ENCODE measurements around the gene MAP4. TPM values are rescaled to one million over a fixed set of nuclear protein-coding genes. Genes with fewer than 3 reads are reported as not detected.

The MAP4 gene
- total RNA-seq, 1 experiment from 2014 or later = 108 TPM

DNA sequence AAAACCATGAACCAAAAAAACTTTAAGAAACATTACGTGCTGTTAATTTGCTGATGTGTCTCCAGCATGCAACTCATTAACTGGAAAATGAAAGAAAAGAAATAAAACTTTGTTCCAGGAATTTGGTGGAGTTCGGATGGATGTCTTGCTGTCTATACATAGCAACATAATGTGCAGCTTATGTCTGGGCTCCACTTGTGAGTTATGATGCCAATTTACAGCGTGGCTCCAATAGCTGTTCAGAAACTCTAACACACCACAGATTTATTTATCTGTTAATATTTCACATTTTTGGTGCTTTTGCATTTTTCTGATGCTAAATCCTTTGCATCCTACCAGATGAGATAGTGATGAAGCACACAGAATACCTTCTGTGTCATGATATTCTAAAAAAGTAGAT, 45.1 kb downstream of the MAP4 start:
- no peaks in the 10 kb centered on the region for H3K27me3 ChIP-seq (ENCODE audit: low read length)
- no peaks in the 10 kb centered on the region; the same call in 1 of the 2 replicates for H3K36me3 ChIP-seq (ENCODE audit: low read depth, low read length)
- POLR2A ChIA-PET (ENCODE audit: unreplicated experiment) = no interaction called here
- intact Hi-C loops (cut with micrococcal nuclease) = no loop called here
- CTCF ChIA-PET = no interaction called here
- H3K27ac ChIP-seq (ENCODE audit: low read length) = no peak overlapping the region
- BruUV-seq (replicated peaks) = no TSS peak
- no peaks in the 10 kb centered on the region for H3K9me2 ChIP-seq (replicated peaks; ENCODE audit: low read length)
- H3K9ac ChIP-seq (ENCODE audit: low read length) = no peak overlapping the region
- TF ChIP-seq CTCF (conservative IDR thresholded peaks at IDR 0.05; ENCODE audit: low read depth, low read length) (no peak), EZH2 (IDR thresholded peaks at IDR 0.05; ENCODE audit: low read length, unreplicated experiment) (no peak), EZH2phosphoT487 (IDR thresholded peaks at IDR 0.05; ENCODE audit: borderline replicate concordance, low read length) (no peak)
- no peaks in the 10 kb centered on the region; the same call in 1 of the 2 replicates for H3K79me2 ChIP-seq (ENCODE audit: low read length)
- no peaks in the 10 kb centered on the region for H3F3A ChIP-seq (ENCODE audit: low read length, unreplicated experiment)
- no peaks in the 10 kb centered on the region for H3K4me1 ChIP-seq (ENCODE audit: insufficient read depth, low read length)
- H3K4me2 ChIP-seq (ENCODE audit: low read length) = no peak overlapping the region
- DNase-seq = no peak
- H3K4me3 ChIP-seq (ENCODE audit: low read length) = no peak overlapping the region
- no peak for ATAC-seq
- H4K20me1 ChIP-seq (ENCODE audit: low read length) = no peaks in the 10 kb centered on the region
- no peak overlapping the region for H2AFZ ChIP-seq (ENCODE audit: low read length)
- no peaks in the 10 kb centered on the region for H3K9me3 ChIP-seq (ENCODE audit: low read length)

DNA sequence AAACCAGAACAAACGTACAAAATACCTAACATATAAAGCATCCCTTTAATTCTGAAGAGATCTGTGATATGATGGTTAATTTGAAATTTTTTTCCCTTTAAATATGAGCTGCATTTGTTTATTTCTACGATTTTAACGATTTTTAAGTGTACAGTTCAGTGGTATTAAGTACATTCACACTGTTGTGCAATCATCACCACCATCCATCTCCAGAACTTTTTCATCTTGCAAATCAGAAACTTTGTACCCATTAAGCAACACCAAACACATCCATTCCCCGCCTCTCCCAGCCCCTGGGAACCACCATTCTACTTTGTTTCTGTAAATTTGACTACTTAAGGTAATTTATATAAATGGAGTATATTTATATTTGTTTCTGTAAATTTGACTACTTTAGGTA, 51.5 kb downstream of the MAP4 start:
- no peak for DNase-seq
- Histone ChIP-seq H3F3A (ENCODE audit: low read length, unreplicated experiment) (no peaks in the 10 kb centered on the region), H3K9ac (ENCODE audit: low read length) (no peak overlapping the region), H3K9me3 (ENCODE audit: low read length) (no peaks in the 10 kb centered on the region), H2AFZ (ENCODE audit: low read length) (no peak overlapping the region), H3K4me3 (ENCODE audit: low read length) (no peak overlapping the region), H3K4me2 (ENCODE audit: low read length) (no peak overlapping the region), H3K36me3 (ENCODE audit: low read depth, low read length) (no peaks in the 10 kb centered on the region; the same call in 1 of the 2 replicates), H3K4me1 (ENCODE audit: insufficient read depth, low read length) (peaks cover 6% of the 10 kb centered on the region; the same call in 1 of the 2 replicates), H4K20me1 (ENCODE audit: low read length) (no peaks in the 10 kb centered on the region), H3K79me2 (ENCODE audit: low read length) (no peaks in the 10 kb centered on the region; the same call in 1 of the 2 replicates), H3K9me2 (replicated peaks; ENCODE audit: low read length) (no peaks in the 10 kb centered on the region), H3K27ac (ENCODE audit: low read length) (no peak overlapping the region), H3K27me3 (ENCODE audit: low read length) (no peaks in the 10 kb centered on the region)
- POLR2A ChIA-PET (ENCODE audit: unreplicated experiment) = no interaction called here
- BruUV-seq (replicated peaks) = no TSS peak
- ATAC-seq = no peak
- intact Hi-C loops (cut with micrococcal nuclease) = no loop called here
- TF ChIP-seq EZH2 (IDR thresholded peaks at IDR 0.05; ENCODE audit: low read length, unreplicated experiment) (no peak), CTCF (conservative IDR thresholded peaks at IDR 0.05; ENCODE audit: low read depth, low read length) (no peak), EZH2phosphoT487 (IDR thresholded peaks at IDR 0.05; ENCODE audit: borderline replicate concordance, low read length) (no peak)
- CTCF ChIA-PET = interaction anchor here (1.1 kb wide), 1 partner anchor 187 kb away, joined by 4 read pairs; no protein-coding TSS in a partner anchor

DNA sequence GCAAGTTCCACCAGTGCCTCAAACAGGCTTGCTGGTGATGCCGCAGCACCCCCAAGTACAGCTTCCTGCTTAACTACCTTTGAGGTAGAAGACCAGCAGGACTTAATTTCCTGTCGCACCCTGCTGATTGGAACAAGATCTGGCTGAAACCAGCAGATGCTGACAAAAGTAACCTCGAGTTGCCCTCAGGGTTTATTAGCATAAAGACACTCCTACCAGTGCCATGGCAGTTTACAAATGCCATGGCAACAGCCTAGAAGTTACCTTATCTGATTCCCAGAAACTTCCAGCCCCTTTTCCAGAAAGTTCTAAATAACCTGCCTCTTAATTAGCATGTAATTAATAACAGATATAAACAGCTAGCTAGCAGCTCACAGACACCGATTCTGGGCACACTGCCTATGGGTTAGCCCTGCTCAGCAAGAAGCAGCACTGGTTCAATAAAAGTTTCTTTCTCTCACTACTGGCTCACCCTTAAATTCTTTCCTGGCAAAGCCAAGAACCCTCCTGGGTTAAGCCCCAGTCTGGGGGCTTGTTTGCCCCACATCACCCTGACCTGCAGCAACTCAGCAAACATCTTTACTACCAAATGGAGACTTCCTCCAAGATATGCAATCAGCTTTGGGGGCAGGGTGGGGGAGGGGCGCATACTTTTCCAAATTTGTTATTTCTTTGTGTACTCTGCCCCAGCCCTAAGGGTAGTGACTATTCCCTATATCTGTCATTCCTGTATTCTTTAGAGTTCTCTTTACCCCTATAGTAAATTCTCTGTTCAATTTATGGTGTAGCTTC, 54.2 kb downstream of the MAP4 start:
- DNase-seq (peak; percentile 14), ATAC-seq (no peak)
- H3K36me3 ChIP-seq (ENCODE audit: low read depth, low read length) = no peaks in the 10 kb centered on the region; the same call in 1 of the 2 replicates
- no peak for TF ChIP-seq CTCF (conservative IDR thresholded peaks at IDR 0.05; ENCODE audit: low read depth, low read length)
- no peak for TF ChIP-seq EZH2phosphoT487 (IDR thresholded peaks at IDR 0.05; ENCODE audit: borderline replicate concordance, low read length)
- TF ChIP-seq EZH2 (IDR thresholded peaks at IDR 0.05; ENCODE audit: low read length, unreplicated experiment) = no peak
- BruUV-seq (replicated peaks) = no TSS peak
- intact Hi-C loops (cut with micrococcal nuclease) = no loop called here
- H2AFZ ChIP-seq (ENCODE audit: low read length) = no peak overlapping the region
- ChIA-PET POLR2A (ENCODE audit: unreplicated experiment) (no interaction called here), CTCF (interaction anchor here (0.5 to 1.0 kb wide), 2 partner anchors 86 to 124 kb away, joined by 3 read pairs; no protein-coding TSS in a partner anchor)
- no peak overlapping the region for H3K9ac ChIP-seq (ENCODE audit: low read length)
- no peak overlapping the region for H3K4me2 ChIP-seq (ENCODE audit: low read length)
- H3K27ac ChIP-seq (ENCODE audit: low read length) = no peak overlapping the region
- peaks cover 6% of the 10 kb centered on the region; the same call in 1 of the 2 replicates for H3K4me1 ChIP-seq (ENCODE audit: insufficient read depth, low read length)
- no peaks in the 10 kb centered on the region for H3F3A ChIP-seq (ENCODE audit: low read length, unreplicated experiment)
- no peaks in the 10 kb centered on the region for H3K79me2 ChIP-seq (ENCODE audit: low read length)
- H4K20me1 ChIP-seq (ENCODE audit: low read length) = no peaks in the 10 kb centered on the region
- H3K27me3 ChIP-seq (ENCODE audit: low read length) = no peaks in the 10 kb centered on the region
- H3K9me2 ChIP-seq (replicated peaks; ENCODE audit: low read length) = no peaks in the 10 kb centered on the region
- H3K9me3 ChIP-seq (ENCODE audit: low read length) = no peaks in the 10 kb centered on the region
- H3K4me3 ChIP-seq (ENCODE audit: low read length) = no peak overlapping the region

All from PC-3 (cell line).